Measurements from ENCODE around the gene ZC3HAV1. TPM values are rescaled to one million over a fixed set of nuclear protein-coding genes. Genes with fewer than 3 reads are reported as not detected.
A peak's percentile ranks its signal among the peaks of the same experiment; 100 is the strongest.
"Not testable (repeated sequence)": the region's sequence is repeated elsewhere in the genome, so short reads cannot be mapped to it uniquely, and the experiment has no call there.

Gene ZC3HAV1
- total RNA-seq, 6 donors from 2014 or later: 30.2 to 47.6 (median 33.5) TPM

GRCh38 chr7:139104091-139104450, 5.4 kb downstream of the ZC3HAV1 start:
- H3K4me3 ChIP-seq: peak overlapping the region in 3 of 4 donors; percentile 21 to 72 (median 29)

DNA sequence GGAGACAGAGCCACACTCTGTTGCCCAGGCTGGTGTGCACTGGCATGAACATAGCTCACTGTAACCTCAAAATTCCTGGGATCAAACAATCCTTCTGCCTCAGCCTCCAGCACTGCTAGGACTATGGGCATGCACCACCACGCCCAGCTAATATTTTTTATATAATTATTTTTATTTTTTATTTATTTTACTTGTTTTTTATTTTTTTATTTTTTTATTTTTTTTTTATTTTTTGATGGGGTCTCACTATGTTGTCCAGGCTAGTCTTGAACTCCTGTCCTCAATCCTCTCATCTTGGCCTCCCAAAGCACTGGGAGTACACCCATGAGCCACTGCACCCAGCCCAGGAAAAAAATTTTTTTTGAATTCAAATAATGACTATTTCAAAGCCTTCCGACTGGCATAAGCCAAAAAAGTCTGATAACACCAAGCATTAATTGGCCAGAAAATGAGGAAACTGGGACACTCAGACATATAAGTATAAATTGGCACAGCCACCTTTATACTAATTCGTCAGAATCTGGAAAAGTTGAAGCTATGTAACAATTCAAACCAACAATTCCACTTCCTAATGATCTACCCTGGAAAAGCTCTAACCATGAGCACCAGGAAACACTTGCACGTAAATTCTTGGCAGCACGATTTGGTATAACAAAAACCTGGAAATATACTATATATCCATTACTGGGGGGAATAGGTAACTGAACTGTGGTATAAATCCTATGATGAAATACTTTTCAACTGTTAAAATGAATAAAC, 6.3 kb downstream of the ZC3HAV1 start:
- no peaks in the 10 kb centered on the region for H3K27me3 ChIP-seq
- TF ChIP-seq CTCF (IDR thresholded peaks at IDR 0.05) (no peak), POLR2AphosphoS5 (IDR thresholded peaks at IDR 0.05) (no peak), POLR2A (IDR thresholded peaks at IDR 0.05) (no peak), EP300 (IDR thresholded peaks at IDR 0.05) (no peak)
- peak overlapping the region in 1 of 4 donors; percentile 72 for H3K4me3 ChIP-seq
- H3K27ac ChIP-seq: peak overlapping the region in 2 of 4 donors; percentile 61 to 99
- no peaks in the 10 kb centered on the region for H3K9me3 ChIP-seq
- peaks cover 0 to 3% (median 0%) of the 10 kb centered on the region in 4 donors for H3K36me3 ChIP-seq
- DNase-seq (no peak), ATAC-seq (ENCODE audit: low FRiP score in 2 of 2) (no peak)
- H3K4me1 ChIP-seq: peaks cover 39 to 71% (median 49%) of the 10 kb centered on the region in 4 donors
- WGBS, 2 donors: 38 to 45% methylated on average over 5 of the region's 5 CpGs

More at GRCh38 chr7:139104091-139104450, 5.4 kb downstream of the ZC3HAV1 start:
- DNase-seq (no peak), ATAC-seq (ENCODE audit: low FRiP score in 2 of 2) (no peak)
- TF ChIP-seq CTCF (IDR thresholded peaks at IDR 0.05) (no peak), POLR2A (IDR thresholded peaks at IDR 0.05) (no peak), POLR2AphosphoS5 (IDR thresholded peaks at IDR 0.05) (no peak), EP300 (IDR thresholded peaks at IDR 0.05) (no peak)
- H3K36me3 ChIP-seq: no peaks in the 10 kb centered on the region
- peak overlapping the region; percentile 58 to 99 (median 63) for H3K27ac ChIP-seq
- no peaks in the 10 kb centered on the region for H3K9me3 ChIP-seq
- 42 to 61% methylated on average over 8 of the region's 8 CpGs for WGBS, 2 donors
- H3K27me3 ChIP-seq: no peaks in the 10 kb centered on the region
- H3K4me1 ChIP-seq: peaks cover 37 to 65% (median 45%) of the 10 kb centered on the region in 4 donors

DNA sequence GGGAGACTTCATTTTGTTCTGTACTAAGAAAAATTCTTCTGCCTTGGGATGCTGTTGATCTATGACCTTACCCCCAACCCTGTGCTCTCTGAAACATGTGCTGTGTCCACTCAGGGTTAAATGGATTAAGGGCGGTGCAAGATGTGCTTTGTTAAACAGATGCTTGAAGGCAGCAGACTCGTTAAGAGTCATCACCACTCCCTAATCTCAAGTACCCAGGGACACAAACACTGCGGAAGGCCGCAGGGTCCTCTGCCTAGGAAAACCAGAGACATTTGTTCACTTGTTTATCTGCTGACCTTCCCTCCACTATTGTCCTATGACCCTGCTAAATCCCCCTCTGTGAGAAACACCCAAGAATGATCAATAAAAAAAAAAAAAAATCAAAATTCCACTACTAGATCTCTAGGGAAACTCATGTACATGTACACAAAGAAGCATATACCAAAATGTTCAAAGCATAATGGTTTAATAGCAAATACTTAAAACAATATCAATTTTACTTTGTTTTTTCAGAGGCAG, 7.8 kb downstream of the ZC3HAV1 start:
- DNase-seq; H3K27me3 ChIP-seq; ATAC-seq (ENCODE audit: low FRiP score in 2 of 2); H3K9me3 ChIP-seq: not testable (repeated sequence)
- WGBS, 2 donors: 56 to 73% methylated on average over 3 to 4 of the region's 4 CpGs
- Histone ChIP-seq H3K27ac (peak overlapping the region in 2 of 4 donors; percentile 55 to 63), H3K4me1 (peaks cover 38 to 68% (median 41%) of the 10 kb centered on the region in 4 donors), H3K36me3 (peaks cover 0 to 13% (median 4%) of the 10 kb centered on the region in 4 donors), H3K4me3 (peak overlapping the region in 1 of 4 donors; percentile 6)

- WGBS, 2 donors: 71 to 72% methylated on average over 8 of the region's 8 CpGs
- DNase-seq (no peak), ATAC-seq (ENCODE audit: low FRiP score in 2 of 2) (no peak)
- Histone ChIP-seq H3K36me3 (peaks cover 0 to 17% (median 4%) of the 10 kb centered on the region in 4 donors), H3K9me3 (no peaks in the 10 kb centered on the region), H3K4me3 (no peak overlapping the region), H3K27ac (peak overlapping the region in 3 of 4 donors; percentile 21 to 57 (median 21)), H3K27me3 (no peaks in the 10 kb centered on the region), H3K4me1 (peaks cover 34 to 72% (median 49%) of the 10 kb centered on the region in 4 donors)
- no peak for TF ChIP-seq EP300 (IDR thresholded peaks at IDR 0.05)
- TF ChIP-seq POLR2A (IDR thresholded peaks at IDR 0.05): no peak
- TF ChIP-seq POLR2AphosphoS5 (IDR thresholded peaks at IDR 0.05): no peak
- TF ChIP-seq CTCF (IDR thresholded peaks at IDR 0.05): no peak
Measured at GRCh38 chr7:139099172-139099947, 10.2 kb downstream of the ZC3HAV1 start.

GRCh38 chr7:139095194-139095659, 14.3 kb downstream of the ZC3HAV1 start:
- DNase-seq: peak in 1 of 2 donors; percentile 55
- ATAC-seq (ENCODE audit: low FRiP score in 2 of 2): peak; percentile 71 to 84
- H3K9me3 ChIP-seq: no peaks in the 10 kb centered on the region
- H3K27ac ChIP-seq: peak overlapping the region; percentile 22 to 53 (median 44)
- TF ChIP-seq POLR2A (IDR thresholded peaks at IDR 0.05): peak in 1 of 4 donors; percentile 36
- TF ChIP-seq CTCF (IDR thresholded peaks at IDR 0.05): no peak
- peak in 1 of 2 donors; percentile 32 for TF ChIP-seq POLR2AphosphoS5 (IDR thresholded peaks at IDR 0.05)
- TF ChIP-seq EP300 (IDR thresholded peaks at IDR 0.05): no peak
- H3K36me3 ChIP-seq: peaks cover 0 to 17% (median 4%) of the 10 kb centered on the region in 4 donors
- WGBS, 2 donors: 43 to 57% methylated on average over 13 of the region's 13 CpGs
- H3K4me3 ChIP-seq: peak overlapping the region in 1 of 4 donors; percentile 12
- H3K27me3 ChIP-seq: no peaks in the 10 kb centered on the region
- H3K4me1 ChIP-seq: peaks cover 31 to 70% (median 44%) of the 10 kb centered on the region in 4 donors

Data from upper lobe of left lung (tissue), 6 donors.